ENCODE measurements around the gene C4orf50.

Gene C4orf50

GRCh38 chr4:5884796-5885195 is 133.4 kb downstream of the C4orf50 start:
- H3K4me1 ChIP-seq (ENCODE audit: insufficient read depth, poor library complexity, severe bottlenecking), result no peaks in the 10 kb centered on the region

GRCh38 chr4:5883916-5884315 is 134.3 kb downstream of the C4orf50 start:
- no peak overlapping the region for H3K27ac ChIP-seq (ENCODE audit: poor library complexity, severe bottlenecking)
- no peak for ATAC-seq (ENCODE audit: low read depth)

More at GRCh38 chr4:5884796-5885195, 133.4 kb downstream of the C4orf50 start:
- DNase-seq (ENCODE audit: low spot score) (no peak), ATAC-seq (ENCODE audit: low read depth) (no peak)
- Histone ChIP-seq H3K27me3 (ENCODE audit: insufficient read depth, poor library complexity, severe bottlenecking) (peaks cover 38% of the 10 kb centered on the region), H3K4me3 (ENCODE audit: severe bottlenecking) (no peak overlapping the region), H3K9me3 (ENCODE audit: severe bottlenecking) (no peaks in the 10 kb centered on the region), H3K27ac (ENCODE audit: poor library complexity, severe bottlenecking) (no peak overlapping the region), H3K36me3 (ENCODE audit: low read depth) (no peaks in the 10 kb centered on the region)
- TF ChIP-seq, protein P1, sequence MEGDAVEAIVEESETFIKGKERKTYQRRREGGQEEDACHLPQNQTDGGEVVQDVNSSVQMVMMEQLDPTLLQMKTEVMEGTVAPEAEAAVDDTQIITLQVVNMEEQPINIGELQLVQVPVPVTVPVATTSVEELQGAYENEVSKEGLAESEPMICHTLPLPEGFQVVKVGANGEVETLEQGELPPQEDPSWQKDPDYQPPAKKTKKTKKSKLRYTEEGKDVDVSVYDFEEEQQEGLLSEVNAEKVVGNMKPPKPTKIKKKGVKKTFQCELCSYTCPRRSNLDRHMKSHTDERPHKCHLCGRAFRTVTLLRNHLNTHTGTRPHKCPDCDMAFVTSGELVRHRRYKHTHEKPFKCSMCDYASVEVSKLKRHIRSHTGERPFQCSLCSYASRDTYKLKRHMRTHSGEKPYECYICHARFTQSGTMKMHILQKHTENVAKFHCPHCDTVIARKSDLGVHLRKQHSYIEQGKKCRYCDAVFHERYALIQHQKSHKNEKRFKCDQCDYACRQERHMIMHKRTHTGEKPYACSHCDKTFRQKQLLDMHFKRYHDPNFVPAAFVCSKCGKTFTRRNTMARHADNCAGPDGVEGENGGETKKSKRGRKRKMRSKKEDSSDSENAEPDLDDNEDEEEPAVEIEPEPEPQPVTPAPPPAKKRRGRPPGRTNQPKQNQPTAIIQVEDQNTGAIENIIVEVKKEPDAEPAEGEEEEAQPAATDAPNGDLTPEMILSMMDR (IDR thresholded peaks at IDR 0.05; ENCODE audit: poor library complexity, severe bottlenecking), result no peak

GRCh38 chr4:5882947-5883346 is 135.3 kb downstream of the C4orf50 start:
- H3K36me3 ChIP-seq (ENCODE audit: low read depth), result no peaks in the 10 kb centered on the region
- H3K4me1 ChIP-seq (ENCODE audit: insufficient read depth, poor library complexity, severe bottlenecking), result no peaks in the 10 kb centered on the region
- TF ChIP-seq, protein P1 (IDR thresholded peaks at IDR 0.05; ENCODE audit: poor library complexity, severe bottlenecking), result no peak
- no peak for DNase-seq (ENCODE audit: low spot score)
- H3K9me3 ChIP-seq (ENCODE audit: severe bottlenecking), result no peaks in the 10 kb centered on the region
- no peak for ATAC-seq (ENCODE audit: low read depth)
- no peak overlapping the region for H3K27ac ChIP-seq (ENCODE audit: poor library complexity, severe bottlenecking)
- no peak overlapping the region for H3K4me3 ChIP-seq (ENCODE audit: severe bottlenecking)
- H3K27me3 ChIP-seq (ENCODE audit: insufficient read depth, poor library complexity, severe bottlenecking), result peaks cover 21% of the 10 kb centered on the region

More at GRCh38 chr4:5883916-5884315, 134.3 kb downstream of the C4orf50 start:
- no peak for DNase-seq (ENCODE audit: low spot score)
- TF ChIP-seq, protein P1 (IDR thresholded peaks at IDR 0.05; ENCODE audit: poor library complexity, severe bottlenecking), result no peak
- H3K4me1 ChIP-seq (ENCODE audit: insufficient read depth, poor library complexity, severe bottlenecking), result no peaks in the 10 kb centered on the region
- H3K9me3 ChIP-seq (ENCODE audit: severe bottlenecking), result no peaks in the 10 kb centered on the region
- no peaks in the 10 kb centered on the region for H3K36me3 ChIP-seq (ENCODE audit: low read depth)
- H3K4me3 ChIP-seq (ENCODE audit: severe bottlenecking), result no peak overlapping the region
- peaks cover 29% of the 10 kb centered on the region for H3K27me3 ChIP-seq (ENCODE audit: insufficient read depth, poor library complexity, severe bottlenecking)

GRCh38 chr4:5881340-5881739 is 136.9 kb downstream of the C4orf50 start:
- Histone ChIP-seq H3K4me3 (ENCODE audit: severe bottlenecking) (no peak overlapping the region), H3K4me1 (ENCODE audit: insufficient read depth, poor library complexity, severe bottlenecking) (no peaks in the 10 kb centered on the region), H3K27ac (ENCODE audit: poor library complexity, severe bottlenecking) (no peak overlapping the region), H3K36me3 (ENCODE audit: low read depth) (no peaks in the 10 kb centered on the region), H3K27me3 (ENCODE audit: insufficient read depth, poor library complexity, severe bottlenecking) (peaks cover 5% of the 10 kb centered on the region), H3K9me3 (ENCODE audit: severe bottlenecking) (no peaks in the 10 kb centered on the region)
- DNase-seq (ENCODE audit: low spot score), result no peak
- ATAC-seq (ENCODE audit: low read depth), result 0 out of 3 replicates have a peak, but pooled peaks have one; percentile 36
- TF ChIP-seq, protein P1 (IDR thresholded peaks at IDR 0.05; ENCODE audit: poor library complexity, severe bottlenecking), result no peak

DNA sequence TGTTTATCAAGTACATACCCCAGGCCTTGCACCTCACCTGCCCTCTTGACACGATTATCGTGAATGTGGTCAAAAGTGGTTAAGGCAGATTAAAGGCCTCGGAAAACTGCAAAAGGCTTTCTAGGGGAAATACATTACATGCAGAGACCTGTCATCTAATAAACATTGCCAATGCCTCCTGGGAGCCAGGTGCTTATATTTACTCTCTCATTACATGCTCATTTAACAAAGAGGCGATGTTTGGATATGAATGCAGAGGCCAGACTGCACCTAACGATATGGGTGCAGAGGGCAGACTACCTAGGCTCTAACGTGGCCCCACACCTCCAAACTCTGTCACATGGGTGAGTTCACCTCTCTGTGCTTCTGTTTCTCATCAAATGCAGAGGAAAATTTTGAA is 139.9 kb downstream of the C4orf50 start:
- ATAC-seq (ENCODE audit: low read depth), result no peak
- TF ChIP-seq, protein P1 (IDR thresholded peaks at IDR 0.05; ENCODE audit: poor library complexity, severe bottlenecking), result no peak
- H3K27me3 ChIP-seq (ENCODE audit: insufficient read depth, poor library complexity, severe bottlenecking), result no peaks in the 10 kb centered on the region

More for the DNA sequence above, 139.9 kb downstream of the C4orf50 start:
- DNase-seq (ENCODE audit: low spot score), result no peak
- Histone ChIP-seq H3K4me1 (ENCODE audit: insufficient read depth, poor library complexity, severe bottlenecking) (no peaks in the 10 kb centered on the region), H3K27ac (ENCODE audit: poor library complexity, severe bottlenecking) (no peak overlapping the region), H3K36me3 (ENCODE audit: low read depth) (no peaks in the 10 kb centered on the region), H3K4me3 (ENCODE audit: severe bottlenecking) (no peak overlapping the region), H3K9me3 (ENCODE audit: severe bottlenecking) (no peaks in the 10 kb centered on the region)
